ENCODE measurements around the gene NAT8L. TPM values are rescaled to one million over a fixed set of nuclear protein-coding genes. Genes with fewer than 3 reads are reported as not detected.

The NAT8L gene
- total RNA-seq, 1 experiment from 2014 or later, result 13.9 TPM

DNA sequence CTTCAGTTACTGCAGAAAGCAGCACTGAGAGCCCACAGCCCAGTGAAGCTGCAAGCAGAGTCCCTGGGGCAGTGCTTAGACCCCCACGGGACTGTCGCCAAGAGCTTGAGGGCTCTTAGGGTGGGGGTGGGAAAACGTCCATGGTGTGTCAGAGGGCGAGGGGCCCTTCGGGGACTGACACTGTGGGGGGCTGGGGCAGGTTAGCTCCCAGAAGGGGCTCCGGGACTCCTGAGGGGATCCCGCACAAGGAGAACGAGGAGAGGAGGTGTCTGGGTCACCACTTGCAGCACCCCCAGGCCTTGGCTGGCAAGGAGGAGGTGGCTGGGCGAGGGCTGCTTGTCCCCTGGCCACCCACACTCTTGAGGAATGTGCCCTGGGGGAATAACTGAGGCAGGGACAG, 20.8 kb downstream of the NAT8L start:
- Histone ChIP-seq H3K27ac (ENCODE audit: insufficient read length, low read depth, low read length) (no peak overlapping the region), H3K4me1 (ENCODE audit: insufficient read depth, low read length) (no peaks in the 10 kb centered on the region), H3K18ac (ENCODE audit: insufficient read length, low read depth, low read length) (no peak overlapping the region), H2BK15ac (ENCODE audit: low read depth, low read length) (no peak overlapping the region), H3K56ac (ENCODE audit: insufficient read length, low read depth, low read length) (no peak overlapping the region), H3K4ac (ENCODE audit: low read depth, low read length) (no peak overlapping the region), H3K23me2 (ENCODE audit: insufficient read length, low read depth, low read length, poor library complexity, severe bottlenecking) (no peaks in the 10 kb centered on the region), H3K79me1 (ENCODE audit: insufficient read depth, low read depth, low read length, poor library complexity, severe bottlenecking) (no peaks in the 10 kb centered on the region), H2BK12ac (ENCODE audit: insufficient read length, low read depth, low read length) (no peak overlapping the region), H3K9me3 (ENCODE audit: control insufficient read depth, low read depth, low read length) (no peaks in the 10 kb centered on the region), H2BK20ac (ENCODE audit: low read depth, low read length, poor library complexity, severe bottlenecking) (no peak overlapping the region), H3T11ph (ENCODE audit: low read length) (no peak overlapping the region), H2AFZ (ENCODE audit: low read length) (no peak overlapping the region), H3K27me3 (ENCODE audit: insufficient read depth, low read length) (no peaks in the 10 kb centered on the region), H4K91ac (ENCODE audit: insufficient read length, low read depth, low read length) (no peak overlapping the region), H4K20me1 (ENCODE audit: control insufficient read depth, insufficient read depth, insufficient read length) (no peaks in the 10 kb centered on the region), H4K8ac (replicated peaks; ENCODE audit: insufficient read length, low read depth, low read length) (no peak overlapping the region), H2AK5ac (ENCODE audit: insufficient read length, low read length) (no peak overlapping the region), H3K9ac (ENCODE audit: extremely low read depth, insufficient read length, low read length) (no peak overlapping the region), H2BK120ac (ENCODE audit: low read depth, low read length, poor library complexity, severe bottlenecking) (no peak overlapping the region), H3K14ac (ENCODE audit: insufficient read depth, low read length) (no peak overlapping the region; the same call in 1 of the 2 replicates), H3K79me2 (ENCODE audit: insufficient read depth, low read length) (no peaks in the 10 kb centered on the region), H4K5ac (ENCODE audit: insufficient read length, low read depth, low read length) (no peak overlapping the region), H3K4me2 (ENCODE audit: insufficient read depth, insufficient read length, low read length) (no peak overlapping the region), H2BK5ac (ENCODE audit: insufficient read length, low read length) (no peak overlapping the region), H3K23ac (ENCODE audit: insufficient read length, low read depth, low read length) (no peak overlapping the region)
- WGBS (ENCODE audit: extremely low coverage, insufficient read length, low lambda C conversion rate), result no CpG with 5 or more reads among the region's 9 CpGs
- H3K4me1 Mint-ChIP-seq, result peaks cover 0 to 3% of the 10 kb centered on the region in 2 experiments; a peak in 1 of 4 replicates
- peak; percentile 11 for DNase-seq
- no peaks in the 10 kb centered on the region for H3K9me3 Mint-ChIP-seq
- H3K4me3 Mint-ChIP-seq, result no peak overlapping the region
- no peak overlapping the region for H3K27ac Mint-ChIP-seq
- TF ChIP-seq, protein P1, sequence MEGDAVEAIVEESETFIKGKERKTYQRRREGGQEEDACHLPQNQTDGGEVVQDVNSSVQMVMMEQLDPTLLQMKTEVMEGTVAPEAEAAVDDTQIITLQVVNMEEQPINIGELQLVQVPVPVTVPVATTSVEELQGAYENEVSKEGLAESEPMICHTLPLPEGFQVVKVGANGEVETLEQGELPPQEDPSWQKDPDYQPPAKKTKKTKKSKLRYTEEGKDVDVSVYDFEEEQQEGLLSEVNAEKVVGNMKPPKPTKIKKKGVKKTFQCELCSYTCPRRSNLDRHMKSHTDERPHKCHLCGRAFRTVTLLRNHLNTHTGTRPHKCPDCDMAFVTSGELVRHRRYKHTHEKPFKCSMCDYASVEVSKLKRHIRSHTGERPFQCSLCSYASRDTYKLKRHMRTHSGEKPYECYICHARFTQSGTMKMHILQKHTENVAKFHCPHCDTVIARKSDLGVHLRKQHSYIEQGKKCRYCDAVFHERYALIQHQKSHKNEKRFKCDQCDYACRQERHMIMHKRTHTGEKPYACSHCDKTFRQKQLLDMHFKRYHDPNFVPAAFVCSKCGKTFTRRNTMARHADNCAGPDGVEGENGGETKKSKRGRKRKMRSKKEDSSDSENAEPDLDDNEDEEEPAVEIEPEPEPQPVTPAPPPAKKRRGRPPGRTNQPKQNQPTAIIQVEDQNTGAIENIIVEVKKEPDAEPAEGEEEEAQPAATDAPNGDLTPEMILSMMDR (conservative IDR thresholded peaks at IDR 0.05), result no peak
- H3K27me3 Mint-ChIP-seq (ENCODE audit: low read depth), result peaks cover 8% of the 10 kb centered on the region
- no peaks in the 10 kb centered on the region for H3K36me3 Mint-ChIP-seq (ENCODE audit: insufficient read depth in 1 of 3, low read depth in 3 of 3)

Measured in H9 (cell line).